Breast epithelium (tissue), 3 donors: ENCODE results near the gene SYCN.

Experiments
- CTCF ChIP-seq, 3 donors: fragments of 450-650 bp; IDR thresholded peaks; one replicate each; pipeline ENCODE4 v1.5.1; 2016 to 2017; ENCODE audit warnings: antibody characterized with exemption in 3 of 3, mild to moderate bottlenecking in 3 of 3, moderate library complexity in 3 of 3
- POLR2A ChIP-seq: fragments of 450-650 bp; IDR thresholded peaks from one replicate; pipeline ENCODE4 v1.6.1; 2016; ENCODE audit warnings: antibody characterized with exemption, mild to moderate bottlenecking, moderate library complexity
- POLR2AphosphoS5 ChIP-seq, 3 donors: sonication (generic); formaldehyde crosslinking; IDR thresholded peaks; one replicate each; pipeline ENCODE4 v1.6.1; 2017; ENCODE audit warnings: antibody characterized with exemption in 3 of 3

GRCh38 chr19:39224910-39225309 is 20.8 kb upstream of the SYCN start:
- no peak for TF ChIP-seq POLR2A
- no peak for TF ChIP-seq CTCF (IDR thresholded peaks at IDR 0.05)
- TF ChIP-seq POLR2AphosphoS5 (IDR thresholded peaks at IDR 0.05) = no peak
